RWPE2 (cell line): Measurements from ENCODE around the gene HDAC4.

Experiments used
- ATAC-seq: fragments of 200-7000 bp; cut with Tn5 transposase; 3 replicates; pipeline ENCODE4 v1.9.1; 2021; ENCODE audit warnings: low read depth
- DNase-seq: peaks from one replicate; pipeline ENCODE4 v3.0.0-alpha.2; 2020; ENCODE audit warnings: low spot score
- H3K27ac ChIP-seq: fragments of 450-650 bp; 2 replicates; pipeline ENCODE4 v1.5.1; 2017; ENCODE audit warnings: mild to moderate bottlenecking; ENCODE audit not compliant: poor library complexity, severe bottlenecking
- H3K27me3 ChIP-seq: fragments of 250-450 bp; sonication (Bioruptor Pico); 2 replicates; pipeline ENCODE4 v1.5.1; 2021; ENCODE audit warnings: mild to moderate bottlenecking, moderate library complexity; ENCODE audit not compliant: insufficient read depth, poor library complexity, severe bottlenecking
- H3K36me3 ChIP-seq: fragments of 250-450 bp; sonication (Bioruptor Pico); 2 replicates; pipeline ENCODE4 v1.5.1; 2020; ENCODE audit warnings: low read depth, mild to moderate bottlenecking, moderate library complexity
- H3K4me1 ChIP-seq: fragments of 250-450 bp; sonication (Bioruptor Pico); 2 replicates; pipeline ENCODE4 v1.5.1; 2021; ENCODE audit warnings: mild to moderate bottlenecking, moderate library complexity; ENCODE audit not compliant: insufficient read depth, poor library complexity, severe bottlenecking
- H3K4me3 ChIP-seq: fragments of 250-450 bp; sonication (Bioruptor Pico); 2 replicates; pipeline ENCODE4 v1.5.1; 2021; ENCODE audit warnings: mild to moderate bottlenecking, moderate library complexity; ENCODE audit not compliant: severe bottlenecking
- H3K9me3 ChIP-seq: fragments of 250-450 bp; sonication (Bioruptor Pico); 2 replicates; pipeline ENCODE4 v1.5.1; 2021; ENCODE audit warnings: mild to moderate bottlenecking, moderate library complexity; ENCODE audit not compliant: severe bottlenecking
- CTCF ChIP-seq: fragments of 450-650 bp; IDR thresholded peaks from one replicate; pipeline ENCODE4 v1.5.1; 2017; ENCODE audit warnings: mild to moderate bottlenecking, moderate library complexity; ENCODE audit not compliant: poor library complexity, severe bottlenecking

Gene HDAC4

DNA sequence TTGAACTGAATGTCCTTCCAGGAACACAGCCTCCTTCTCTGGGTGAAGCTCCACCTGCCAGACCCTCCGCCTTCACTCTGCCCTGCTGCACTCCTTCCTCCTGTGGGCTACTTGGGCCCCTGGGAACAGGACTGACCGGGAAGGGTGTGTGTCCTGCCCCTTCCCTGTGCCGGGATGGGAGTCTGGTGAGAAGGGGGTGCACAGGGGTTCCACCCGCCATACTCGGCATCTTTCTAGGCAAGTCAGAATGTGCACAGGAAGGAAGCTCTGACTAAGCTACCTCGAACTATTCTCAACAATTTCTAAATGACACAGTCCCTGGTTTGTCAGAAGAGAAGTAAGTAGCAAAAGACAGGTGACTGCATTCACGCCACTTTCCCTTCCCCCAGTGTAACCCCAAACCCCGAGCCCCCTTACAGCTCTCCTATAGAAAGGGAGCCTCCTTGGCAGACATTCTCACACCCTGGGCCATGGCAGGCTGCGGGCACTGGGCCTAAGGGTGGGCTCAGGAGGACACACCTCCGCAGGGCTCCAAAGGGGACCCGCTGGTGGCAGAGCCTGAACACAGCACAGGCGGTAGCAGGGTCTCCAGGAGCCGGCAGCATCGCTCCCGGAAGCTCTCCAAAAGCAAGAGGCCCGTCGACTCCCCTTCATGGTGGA lies 184.1 kb downstream of the HDAC4 start:
- Histone ChIP-seq H3K27ac (no peak overlapping the region), H3K4me3 (no peak overlapping the region), H3K4me1 (no peaks in the 10 kb centered on the region), H3K36me3 (no peaks in the 10 kb centered on the region), H3K27me3 (no peaks in the 10 kb centered on the region), H3K9me3 (no peaks in the 10 kb centered on the region)
- TF ChIP-seq CTCF, result no peak
- DNase-seq (no peak), ATAC-seq (no peak)

GRCh38 chr2:239215988-239216613 lies 184.7 kb downstream of the HDAC4 start:
- Histone ChIP-seq H3K4me1 (no peaks in the 10 kb centered on the region), H3K27me3 (no peaks in the 10 kb centered on the region), H3K4me3 (no peak overlapping the region), H3K36me3 (no peaks in the 10 kb centered on the region), H3K27ac (no peak overlapping the region), H3K9me3 (no peaks in the 10 kb centered on the region)
- no peak for TF ChIP-seq CTCF
- ATAC-seq (no peak), DNase-seq (no peak)

DNA sequence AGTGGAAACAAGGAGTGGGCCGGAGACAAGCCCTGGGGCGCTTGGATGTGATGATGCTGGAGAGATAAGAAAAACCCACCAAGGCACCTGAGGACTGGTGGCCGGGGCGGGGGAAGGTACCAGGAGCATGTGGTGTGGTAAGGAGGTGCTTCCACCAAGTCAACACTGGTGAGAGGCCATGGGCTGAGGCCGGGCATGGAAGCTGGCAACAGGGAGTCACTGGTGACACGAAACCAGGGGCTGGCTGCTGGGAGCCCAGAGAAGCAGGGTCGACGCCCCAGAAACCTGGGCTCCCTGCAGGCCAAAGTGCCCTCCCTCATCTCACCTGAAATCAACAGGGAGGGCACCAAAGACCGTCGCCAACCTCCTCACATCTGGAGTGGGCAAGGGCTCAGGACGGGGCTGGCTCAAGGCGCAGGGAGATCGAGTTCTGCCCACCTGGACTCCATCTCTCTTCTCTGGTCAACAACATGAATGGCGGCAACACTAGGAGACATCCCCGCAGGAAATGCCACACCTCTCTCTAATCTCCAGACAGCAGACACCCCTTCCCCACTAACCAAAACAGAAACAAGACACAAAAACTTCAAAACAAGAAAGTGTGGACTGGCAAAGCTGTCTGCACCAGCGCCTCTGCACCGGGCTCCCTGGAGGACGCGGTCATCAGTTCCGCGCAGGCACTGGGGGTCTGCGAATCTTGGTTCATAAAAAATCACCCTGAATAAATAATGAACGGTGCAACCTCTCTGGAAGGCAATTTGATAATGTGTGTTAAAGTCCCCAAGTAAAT lies 185.5 kb downstream of the HDAC4 start:
- DNase-seq, result no peak
- Histone ChIP-seq H3K36me3 (no peaks in the 10 kb centered on the region), H3K27ac (no peak overlapping the region), H3K9me3 (no peaks in the 10 kb centered on the region), H3K27me3 (no peaks in the 10 kb centered on the region), H3K4me3 (no peak overlapping the region), H3K4me1 (no peaks in the 10 kb centered on the region)
- ATAC-seq, result no peak
- no peak for TF ChIP-seq CTCF

DNA sequence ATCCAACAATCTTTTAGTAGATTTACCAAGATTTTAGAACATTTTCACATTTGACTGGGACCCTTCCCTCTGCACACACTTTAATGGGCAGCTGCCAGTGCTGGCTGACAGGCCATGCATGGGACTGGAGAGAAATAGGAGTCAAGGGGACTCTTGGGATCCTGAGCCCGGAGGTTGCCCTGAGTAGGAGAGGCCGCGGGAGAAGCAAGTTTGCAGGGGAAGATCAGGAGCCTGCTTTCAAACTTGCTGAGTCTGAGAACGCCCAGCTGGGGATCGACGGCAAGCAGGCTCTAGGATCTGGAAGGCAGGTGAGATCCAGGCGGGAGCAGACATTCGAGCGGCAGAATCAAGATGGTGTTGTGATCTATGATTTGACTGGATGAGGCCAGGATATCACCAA lies 186.1 kb downstream of the HDAC4 start:
- no peak for ATAC-seq
- no peaks in the 10 kb centered on the region for H3K27me3 ChIP-seq
- no peaks in the 10 kb centered on the region for H3K9me3 ChIP-seq
- no peaks in the 10 kb centered on the region for H3K4me1 ChIP-seq
- H3K27ac ChIP-seq, result no peak overlapping the region
- no peak for TF ChIP-seq CTCF
- no peaks in the 10 kb centered on the region for H3K36me3 ChIP-seq
- no peak overlapping the region for H3K4me3 ChIP-seq
- no peak for DNase-seq
